ENCODE data around the gene PLA2G4D.

DNA sequence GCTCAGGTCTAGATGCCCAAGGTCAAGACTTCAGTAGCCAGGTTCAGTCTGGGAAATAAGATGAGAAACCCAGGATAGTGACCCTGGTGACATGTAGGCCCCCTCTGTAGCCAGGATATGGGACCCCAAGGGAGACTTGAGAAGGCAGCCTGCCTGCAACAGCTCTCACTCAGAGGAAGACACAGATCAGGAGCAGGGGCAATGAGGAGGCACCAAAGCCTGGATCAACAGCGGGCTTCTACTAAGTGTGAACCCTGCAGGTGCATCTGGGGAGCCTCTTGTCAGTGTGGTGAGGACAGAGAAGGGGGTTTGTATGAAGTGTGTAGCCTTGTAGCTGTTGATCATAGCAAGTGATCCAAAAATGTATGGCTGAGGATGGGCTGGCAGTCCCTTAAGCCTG lies 36.6 kb upstream of the PLA2G4D start:
- TF ChIP-seq, protein P1, sequence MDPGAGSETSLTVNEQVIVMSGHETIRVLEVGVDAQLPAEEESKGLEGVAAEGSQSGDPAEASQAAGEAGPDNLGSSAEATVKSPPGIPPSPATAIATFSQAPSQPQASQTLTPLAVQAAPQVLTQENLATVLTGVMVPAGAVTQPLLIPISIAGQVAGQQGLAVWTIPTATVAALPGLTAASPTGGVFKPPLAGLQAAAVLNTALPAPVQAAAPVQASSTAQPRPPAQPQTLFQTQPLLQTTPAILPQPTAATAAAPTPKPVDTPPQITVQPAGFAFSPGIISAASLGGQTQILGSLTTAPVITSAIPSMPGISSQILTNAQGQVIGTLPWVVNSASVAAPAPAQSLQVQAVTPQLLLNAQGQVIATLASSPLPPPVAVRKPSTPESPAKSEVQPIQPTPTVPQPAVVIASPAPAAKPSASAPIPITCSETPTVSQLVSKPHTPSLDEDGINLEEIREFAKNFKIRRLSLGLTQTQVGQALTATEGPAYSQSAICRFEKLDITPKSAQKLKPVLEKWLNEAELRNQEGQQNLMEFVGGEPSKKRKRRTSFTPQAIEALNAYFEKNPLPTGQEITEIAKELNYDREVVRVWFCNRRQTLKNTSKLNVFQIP (CRISPR knock-in tag; IDR thresholded peaks at IDR 0.05; ENCODE audit: borderline replicate concordance, low read depth), result no peak
- TF ChIP-seq, protein P2, sequence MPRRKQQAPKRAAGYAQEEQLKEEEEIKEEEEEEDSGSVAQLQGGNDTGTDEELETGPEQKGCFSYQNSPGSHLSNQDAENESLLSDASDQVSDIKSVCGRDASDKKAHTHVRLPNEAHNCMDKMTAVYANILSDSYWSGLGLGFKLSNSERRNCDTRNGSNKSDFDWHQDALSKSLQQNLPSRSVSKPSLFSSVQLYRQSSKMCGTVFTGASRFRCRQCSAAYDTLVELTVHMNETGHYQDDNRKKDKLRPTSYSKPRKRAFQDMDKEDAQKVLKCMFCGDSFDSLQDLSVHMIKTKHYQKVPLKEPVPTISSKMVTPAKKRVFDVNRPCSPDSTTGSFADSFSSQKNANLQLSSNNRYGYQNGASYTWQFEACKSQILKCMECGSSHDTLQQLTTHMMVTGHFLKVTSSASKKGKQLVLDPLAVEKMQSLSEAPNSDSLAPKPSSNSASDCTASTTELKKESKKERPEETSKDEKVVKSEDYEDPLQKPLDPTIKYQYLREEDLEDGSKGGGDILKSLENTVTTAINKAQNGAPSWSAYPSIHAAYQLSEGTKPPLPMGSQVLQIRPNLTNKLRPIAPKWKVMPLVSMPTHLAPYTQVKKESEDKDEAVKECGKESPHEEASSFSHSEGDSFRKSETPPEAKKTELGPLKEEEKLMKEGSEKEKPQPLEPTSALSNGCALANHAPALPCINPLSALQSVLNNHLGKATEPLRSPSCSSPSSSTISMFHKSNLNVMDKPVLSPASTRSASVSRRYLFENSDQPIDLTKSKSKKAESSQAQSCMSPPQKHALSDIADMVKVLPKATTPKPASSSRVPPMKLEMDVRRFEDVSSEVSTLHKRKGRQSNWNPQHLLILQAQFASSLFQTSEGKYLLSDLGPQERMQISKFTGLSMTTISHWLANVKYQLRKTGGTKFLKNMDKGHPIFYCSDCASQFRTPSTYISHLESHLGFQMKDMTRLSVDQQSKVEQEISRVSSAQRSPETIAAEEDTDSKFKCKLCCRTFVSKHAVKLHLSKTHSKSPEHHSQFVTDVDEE (CRISPR knock-in tag; IDR thresholded peaks at IDR 0.05), result no peak
- no peak for TF ChIP-seq ARNTL (CRISPR knock-in tag; IDR thresholded peaks at IDR 0.05; ENCODE audit: borderline replicate concordance, low read depth)
